MM.1S (cell line): Measurements from ENCODE around the gene B4GALNT3.

Experiments
- EZH2 ChIP-seq: fragments of 300-600 bp; sonication (generic); optimal IDR thresholded peaks from 2 replicates; pipeline ENCODE3; 2017; ENCODE audit warnings: low read depth, mild to moderate bottlenecking, antibody characterized with exemption, low read length, mixed read lengths
- TF ChIP-seq, protein P1 (sequence below): fragments of 300-600 bp; sonication (generic); IDR thresholded peaks from 2 replicates; pipeline ENCODE4 v1.5.1; 2016; ENCODE audit warnings: antibody characterized with exemption, low read length, mixed read lengths

GRCh38 chr12:538731-539539 lies 79.2 kb downstream of the B4GALNT3 start:
- TF ChIP-seq, protein P1, sequence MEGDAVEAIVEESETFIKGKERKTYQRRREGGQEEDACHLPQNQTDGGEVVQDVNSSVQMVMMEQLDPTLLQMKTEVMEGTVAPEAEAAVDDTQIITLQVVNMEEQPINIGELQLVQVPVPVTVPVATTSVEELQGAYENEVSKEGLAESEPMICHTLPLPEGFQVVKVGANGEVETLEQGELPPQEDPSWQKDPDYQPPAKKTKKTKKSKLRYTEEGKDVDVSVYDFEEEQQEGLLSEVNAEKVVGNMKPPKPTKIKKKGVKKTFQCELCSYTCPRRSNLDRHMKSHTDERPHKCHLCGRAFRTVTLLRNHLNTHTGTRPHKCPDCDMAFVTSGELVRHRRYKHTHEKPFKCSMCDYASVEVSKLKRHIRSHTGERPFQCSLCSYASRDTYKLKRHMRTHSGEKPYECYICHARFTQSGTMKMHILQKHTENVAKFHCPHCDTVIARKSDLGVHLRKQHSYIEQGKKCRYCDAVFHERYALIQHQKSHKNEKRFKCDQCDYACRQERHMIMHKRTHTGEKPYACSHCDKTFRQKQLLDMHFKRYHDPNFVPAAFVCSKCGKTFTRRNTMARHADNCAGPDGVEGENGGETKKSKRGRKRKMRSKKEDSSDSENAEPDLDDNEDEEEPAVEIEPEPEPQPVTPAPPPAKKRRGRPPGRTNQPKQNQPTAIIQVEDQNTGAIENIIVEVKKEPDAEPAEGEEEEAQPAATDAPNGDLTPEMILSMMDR = no peak
- TF ChIP-seq EZH2 = no peak
